IMR-90 (cell line): ENCODE measurements around the gene LDAH.

Experiments
- CEBPB ChIP-seq: IDR thresholded peaks from 2 replicates; pipeline ENCODE4 v1.6.1; 2012; ENCODE audit warnings: low read depth, low read length, improper control_type of control experiment
- CHD1 ChIP-seq: IDR thresholded peaks from 2 replicates; pipeline ENCODE4 v1.6.1; 2012; ENCODE audit warnings: low read depth, low read length, improper control_type of control experiment
- CTCF ChIP-seq: conservative IDR thresholded peaks from 2 replicates; pipeline ENCODE4 v1.5.1; 2012; ENCODE audit warnings: mild to moderate bottlenecking, low read depth, low read length, improper control_type of control experiment
- ELK1 ChIP-seq: fragments of 150-350 bp; IDR thresholded peaks from 2 replicates; pipeline ENCODE4 v1.6.1; 2016; ENCODE audit warnings: low read depth, mild to moderate bottlenecking, low read length, moderate library complexity, borderline replicate concordance
- FOS ChIP-seq: fragments of 150-350 bp; IDR thresholded peaks from 2 replicates; pipeline ENCODE4 v1.6.1; 2016; ENCODE audit warnings: low read depth, low read length
- MAFK ChIP-seq: IDR thresholded peaks from 2 replicates; pipeline ENCODE4 v1.6.1; 2012; ENCODE audit warnings: low read depth, low read length, improper control_type of control experiment
- POLR2A ChIP-seq: IDR thresholded peaks from 2 replicates; pipeline ENCODE4 v1.6.1; 2012; ENCODE audit warnings: mild to moderate bottlenecking, low read depth, low read length
- RAD21 ChIP-seq: IDR thresholded peaks from 2 replicates; pipeline ENCODE4 v1.6.1; 2012; ENCODE audit warnings: low read length, improper control_type of control experiment
- RFX5 ChIP-seq: IDR thresholded peaks from 2 replicates; pipeline ENCODE4 v1.8.0; 2012; ENCODE audit warnings: low read depth, mild to moderate bottlenecking, low read length, moderate library complexity

GRCh38 chr2:20766798-20767644 lies 55.9 kb downstream of the LDAH start:
- no peak for TF ChIP-seq POLR2A
- TF ChIP-seq FOS: no peak
- no peak for TF ChIP-seq CTCF
- TF ChIP-seq RAD21: no peak
- no peak for TF ChIP-seq CHD1
- no peak for TF ChIP-seq RFX5
- TF ChIP-seq CEBPB: no peak
- no peak for TF ChIP-seq ELK1
- no peak for TF ChIP-seq MAFK
